ENCODE results near the gene ARFGAP3.

ARFGAP3 gene

DNA sequence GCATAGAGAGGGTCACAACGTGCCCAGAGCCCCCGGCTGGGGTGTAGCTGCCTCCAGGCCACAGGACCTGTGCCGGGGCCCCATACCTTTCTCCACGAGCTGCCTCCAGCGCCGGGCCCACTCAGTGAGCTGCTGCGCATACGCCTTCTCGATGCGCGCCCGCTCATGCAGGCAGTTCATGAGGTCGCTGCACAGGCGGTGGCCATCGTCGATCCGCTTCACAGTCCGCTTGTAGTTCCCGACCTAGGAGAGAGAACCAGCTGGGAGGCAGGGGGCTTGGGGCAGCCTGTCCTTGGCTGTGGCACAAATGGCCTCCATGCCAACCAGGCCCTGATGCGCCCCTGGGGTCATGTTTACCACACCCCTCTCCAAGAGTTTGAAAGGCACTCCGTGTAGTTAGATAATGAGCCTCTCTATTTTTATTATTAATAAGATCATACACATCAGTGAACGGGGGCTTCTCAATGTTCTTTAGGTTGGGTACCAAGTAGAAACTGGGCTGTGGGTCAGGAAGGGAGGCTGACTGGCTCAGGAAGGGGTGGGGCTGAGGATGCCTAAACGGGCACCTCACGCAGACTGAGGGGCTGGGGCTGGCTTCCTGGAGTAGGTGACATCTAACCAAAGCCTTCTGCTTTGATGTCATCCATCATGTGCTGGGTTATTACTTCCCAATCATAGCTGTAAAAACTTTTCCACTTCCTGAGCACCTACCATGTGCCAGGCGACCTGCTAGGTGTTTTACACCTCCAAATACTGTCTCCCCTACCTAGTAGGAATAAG, 36.5 kb upstream of the ARFGAP3 start:
- no peaks in the 10 kb centered on the region for H3K27me3 ChIP-seq (ENCODE audit: control insufficient read depth, low read length)
- no peaks in the 10 kb centered on the region for H4K20me1 ChIP-seq (ENCODE audit: control insufficient read depth, insufficient read depth, low read depth, low read length)
- H3K4me1 ChIP-seq (ENCODE audit: control insufficient read depth, low read length): peaks cover 41% of the 10 kb centered on the region
- H3K79me2 ChIP-seq (ENCODE audit: control insufficient read depth, low read length): peaks cover 18% of the 10 kb centered on the region
- H3K9me3 ChIP-seq (ENCODE audit: control insufficient read depth, insufficient read depth, low read length): no peaks in the 10 kb centered on the region
- peaks cover 19% of the 10 kb centered on the region; the same call in 1 of the 2 replicates for H3K36me3 ChIP-seq (ENCODE audit: control insufficient read depth, low read length)
- H3K9me2 ChIP-seq (replicated peaks; ENCODE audit: control insufficient read depth, low read length): no peaks in the 10 kb centered on the region
- H3K27ac ChIP-seq (ENCODE audit: low read depth, low read length): no peak overlapping the region
- TF ChIP-seq, protein P1, sequence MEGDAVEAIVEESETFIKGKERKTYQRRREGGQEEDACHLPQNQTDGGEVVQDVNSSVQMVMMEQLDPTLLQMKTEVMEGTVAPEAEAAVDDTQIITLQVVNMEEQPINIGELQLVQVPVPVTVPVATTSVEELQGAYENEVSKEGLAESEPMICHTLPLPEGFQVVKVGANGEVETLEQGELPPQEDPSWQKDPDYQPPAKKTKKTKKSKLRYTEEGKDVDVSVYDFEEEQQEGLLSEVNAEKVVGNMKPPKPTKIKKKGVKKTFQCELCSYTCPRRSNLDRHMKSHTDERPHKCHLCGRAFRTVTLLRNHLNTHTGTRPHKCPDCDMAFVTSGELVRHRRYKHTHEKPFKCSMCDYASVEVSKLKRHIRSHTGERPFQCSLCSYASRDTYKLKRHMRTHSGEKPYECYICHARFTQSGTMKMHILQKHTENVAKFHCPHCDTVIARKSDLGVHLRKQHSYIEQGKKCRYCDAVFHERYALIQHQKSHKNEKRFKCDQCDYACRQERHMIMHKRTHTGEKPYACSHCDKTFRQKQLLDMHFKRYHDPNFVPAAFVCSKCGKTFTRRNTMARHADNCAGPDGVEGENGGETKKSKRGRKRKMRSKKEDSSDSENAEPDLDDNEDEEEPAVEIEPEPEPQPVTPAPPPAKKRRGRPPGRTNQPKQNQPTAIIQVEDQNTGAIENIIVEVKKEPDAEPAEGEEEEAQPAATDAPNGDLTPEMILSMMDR (IDR thresholded peaks at IDR 0.05; ENCODE audit: low read depth, low read length, poor library complexity, severe bottlenecking): no peak
- no peak for TF ChIP-seq EZH2phosphoT487 (IDR thresholded peaks at IDR 0.05; ENCODE audit: borderline replicate concordance, low read length)
- no peak overlapping the region for H3K4me2 ChIP-seq (ENCODE audit: low read length)
- peaks cover 6% of the 10 kb centered on the region; the same call in 1 of the 2 replicates for H3F3A ChIP-seq (ENCODE audit: control insufficient read depth, insufficient read depth)
- H3K4me3 ChIP-seq (ENCODE audit: low read length): no peak overlapping the region

DNA sequence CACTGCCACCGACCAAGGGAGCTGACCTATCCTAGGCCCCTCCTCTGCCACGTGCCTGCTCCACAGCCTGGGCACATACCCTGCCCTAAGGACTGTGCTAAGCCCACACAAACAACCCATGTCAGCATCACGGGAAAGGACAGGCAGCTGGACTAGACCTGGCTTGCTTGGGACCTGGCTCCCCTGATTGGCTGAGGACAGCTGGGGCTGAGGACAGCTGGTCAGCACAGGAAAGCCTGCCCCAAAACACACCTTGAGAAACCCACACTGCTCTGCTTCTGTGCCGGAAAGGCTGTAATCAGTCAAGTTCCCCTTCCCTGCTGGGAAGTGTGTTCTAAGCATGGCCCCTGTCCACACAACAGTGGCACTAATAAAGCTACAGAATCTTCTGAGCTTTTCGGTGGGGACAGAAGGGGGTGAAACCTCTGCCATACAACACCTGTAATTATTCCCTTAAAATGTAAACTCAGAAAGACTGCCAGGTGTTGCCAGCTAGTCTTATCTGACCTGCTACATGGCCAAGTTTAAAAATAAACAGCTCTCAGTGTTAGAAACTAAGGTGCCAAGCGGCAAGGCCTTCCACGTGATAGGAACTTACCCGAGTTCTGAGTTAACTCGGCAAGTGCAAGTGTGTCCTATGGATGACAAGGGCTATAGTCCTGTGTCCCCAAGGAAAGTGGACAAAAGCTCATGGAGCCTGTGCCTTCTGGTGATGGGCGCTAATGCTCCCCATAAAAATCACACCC, 35.7 kb upstream of the ARFGAP3 start:
- peaks cover 6% of the 10 kb centered on the region; the same call in 1 of the 2 replicates for H3F3A ChIP-seq (ENCODE audit: control insufficient read depth, insufficient read depth)

DNA sequence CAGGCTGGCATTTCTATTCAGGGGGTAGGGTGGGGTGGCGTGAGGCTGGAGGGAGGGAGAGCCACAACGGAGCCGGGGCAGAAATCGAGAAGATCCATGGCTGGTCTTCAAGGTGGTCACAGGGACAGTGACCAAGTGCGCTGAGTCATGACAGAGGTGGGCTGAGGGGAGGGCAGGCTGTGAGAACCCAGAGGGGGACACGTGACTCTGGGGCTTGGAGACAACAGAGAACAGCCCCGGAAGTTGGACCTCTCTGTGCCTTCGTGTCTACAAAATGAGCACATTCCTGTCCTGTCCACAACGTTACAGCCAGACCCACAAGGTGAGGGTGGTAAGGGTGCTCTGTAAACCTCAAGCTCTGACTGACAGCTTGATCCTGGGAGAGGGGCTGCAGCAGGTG, 35.1 kb upstream of the ARFGAP3 start:
- TF ChIP-seq EZH2phosphoT487 (IDR thresholded peaks at IDR 0.05; ENCODE audit: borderline replicate concordance, low read length): no peak
- TF ChIP-seq, protein P1 (IDR thresholded peaks at IDR 0.05; ENCODE audit: low read depth, low read length, poor library complexity, severe bottlenecking): no peak
- no peak overlapping the region for H3K4me3 ChIP-seq (ENCODE audit: low read length)
- no peaks in the 10 kb centered on the region for H3K9me2 ChIP-seq (replicated peaks; ENCODE audit: control insufficient read depth, low read length)
- H3K79me2 ChIP-seq (ENCODE audit: control insufficient read depth, low read length): peaks cover 13% of the 10 kb centered on the region
- H3K36me3 ChIP-seq (ENCODE audit: control insufficient read depth, low read length): peaks cover 29% of the 10 kb centered on the region; the same call in 1 of the 2 replicates
- no peaks in the 10 kb centered on the region for H4K20me1 ChIP-seq (ENCODE audit: control insufficient read depth, insufficient read depth, low read depth, low read length)
- no peaks in the 10 kb centered on the region for H3K9me3 ChIP-seq (ENCODE audit: control insufficient read depth, insufficient read depth, low read length)
- H3K4me1 ChIP-seq (ENCODE audit: control insufficient read depth, low read length): peaks cover 35% of the 10 kb centered on the region
- no peak overlapping the region for H3K4me2 ChIP-seq (ENCODE audit: low read length)
- peaks cover 6% of the 10 kb centered on the region; the same call in 1 of the 2 replicates for H3F3A ChIP-seq (ENCODE audit: control insufficient read depth, insufficient read depth)
- H3K27me3 ChIP-seq (ENCODE audit: control insufficient read depth, low read length): no peaks in the 10 kb centered on the region
- no peak overlapping the region for H3K27ac ChIP-seq (ENCODE audit: low read depth, low read length)

More for the DNA sequence above, 35.7 kb upstream of the ARFGAP3 start:
- H3K9me2 ChIP-seq (replicated peaks; ENCODE audit: control insufficient read depth, low read length): no peaks in the 10 kb centered on the region
- no peaks in the 10 kb centered on the region for H3K27me3 ChIP-seq (ENCODE audit: control insufficient read depth, low read length)
- no peak overlapping the region for H3K27ac ChIP-seq (ENCODE audit: low read depth, low read length)
- H3K79me2 ChIP-seq (ENCODE audit: control insufficient read depth, low read length): peaks cover 17% of the 10 kb centered on the region
- no peaks in the 10 kb centered on the region for H4K20me1 ChIP-seq (ENCODE audit: control insufficient read depth, insufficient read depth, low read depth, low read length)
- H3K4me2 ChIP-seq (ENCODE audit: low read length): no peak overlapping the region
- TF ChIP-seq, protein P1 (IDR thresholded peaks at IDR 0.05; ENCODE audit: low read depth, low read length, poor library complexity, severe bottlenecking): no peak
- no peak for TF ChIP-seq EZH2phosphoT487 (IDR thresholded peaks at IDR 0.05; ENCODE audit: borderline replicate concordance, low read length)
- no peak overlapping the region for H3K4me3 ChIP-seq (ENCODE audit: low read length)
- H3K9me3 ChIP-seq (ENCODE audit: control insufficient read depth, insufficient read depth, low read length): no peaks in the 10 kb centered on the region
- peaks cover 40% of the 10 kb centered on the region for H3K4me1 ChIP-seq (ENCODE audit: control insufficient read depth, low read length)
- H3K36me3 ChIP-seq (ENCODE audit: control insufficient read depth, low read length): peaks cover 24% of the 10 kb centered on the region; the same call in 1 of the 2 replicates
